C4-2B (cell line): ENCODE measurements around the gene COX5B.
"Not testable (repeated sequence)": the region's sequence is repeated elsewhere in the genome, so short reads cannot be mapped to it uniquely, and the experiment has no call there.

Experiments used
- CTCF ChIP-seq: fragments of 450-650 bp; conservative IDR thresholded peaks from 2 replicates; pipeline ENCODE4 v1.5.1; 2017; ENCODE audit warnings: mild to moderate bottlenecking
- ZFX ChIP-seq: fragments of 450-650 bp; IDR thresholded peaks from 2 replicates; pipeline ENCODE4 v1.6.1; 2017

GRCh38 chr2:97608745-97609144 is 37.1 kb upstream of the COX5B start:
- TF ChIP-seq CTCF, ZFX: not testable (repeated sequence)
